ENCODE measurements around the gene PRR30.
A peak's percentile ranks its signal among the peaks of the same experiment; 100 is the strongest.

DNA sequence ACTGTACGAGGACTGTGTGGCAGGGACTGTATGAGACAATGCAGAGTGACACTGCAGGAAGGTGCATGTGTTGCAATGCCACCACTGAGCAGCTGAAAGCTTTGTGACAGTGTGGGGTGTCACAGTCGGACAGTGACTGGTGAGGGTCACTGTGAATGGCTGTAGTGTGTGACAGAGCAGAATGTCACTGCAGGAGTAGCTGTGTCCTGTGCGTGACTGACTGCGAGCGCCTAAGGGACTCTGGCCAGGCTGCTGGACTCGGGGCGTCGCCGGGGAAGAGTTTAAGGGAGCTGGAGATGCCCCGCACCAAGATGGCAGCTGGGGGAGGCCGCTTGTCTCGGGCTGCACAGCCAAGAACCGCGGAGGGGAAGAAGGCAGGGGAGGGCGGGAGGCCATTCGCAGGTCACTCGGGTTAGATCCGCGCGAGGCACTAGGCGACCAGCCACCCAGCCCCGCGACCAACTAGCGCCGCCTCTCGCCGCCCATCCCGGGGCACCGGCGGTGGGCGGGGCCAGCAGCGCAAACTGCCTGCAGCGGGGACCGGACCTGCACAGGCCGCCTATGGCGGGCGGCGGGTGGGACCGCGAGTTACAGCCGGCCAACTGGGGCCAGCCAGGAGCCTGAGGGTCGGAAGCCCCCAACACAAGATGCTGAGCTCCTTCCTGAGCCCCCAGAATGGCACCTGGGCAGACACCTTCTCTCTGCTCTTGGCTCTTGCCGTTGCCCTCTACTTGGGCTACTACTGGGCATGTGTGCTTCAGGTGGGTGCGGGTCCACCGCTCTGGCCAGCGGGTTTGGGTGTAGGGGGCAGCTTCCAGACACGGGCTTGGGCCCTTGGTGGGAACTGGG lies 15.7 kb downstream of the PRR30 start, which contains the start of gene ABHD1:
- TF ChIP-seq, protein P1, sequence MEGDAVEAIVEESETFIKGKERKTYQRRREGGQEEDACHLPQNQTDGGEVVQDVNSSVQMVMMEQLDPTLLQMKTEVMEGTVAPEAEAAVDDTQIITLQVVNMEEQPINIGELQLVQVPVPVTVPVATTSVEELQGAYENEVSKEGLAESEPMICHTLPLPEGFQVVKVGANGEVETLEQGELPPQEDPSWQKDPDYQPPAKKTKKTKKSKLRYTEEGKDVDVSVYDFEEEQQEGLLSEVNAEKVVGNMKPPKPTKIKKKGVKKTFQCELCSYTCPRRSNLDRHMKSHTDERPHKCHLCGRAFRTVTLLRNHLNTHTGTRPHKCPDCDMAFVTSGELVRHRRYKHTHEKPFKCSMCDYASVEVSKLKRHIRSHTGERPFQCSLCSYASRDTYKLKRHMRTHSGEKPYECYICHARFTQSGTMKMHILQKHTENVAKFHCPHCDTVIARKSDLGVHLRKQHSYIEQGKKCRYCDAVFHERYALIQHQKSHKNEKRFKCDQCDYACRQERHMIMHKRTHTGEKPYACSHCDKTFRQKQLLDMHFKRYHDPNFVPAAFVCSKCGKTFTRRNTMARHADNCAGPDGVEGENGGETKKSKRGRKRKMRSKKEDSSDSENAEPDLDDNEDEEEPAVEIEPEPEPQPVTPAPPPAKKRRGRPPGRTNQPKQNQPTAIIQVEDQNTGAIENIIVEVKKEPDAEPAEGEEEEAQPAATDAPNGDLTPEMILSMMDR (IDR thresholded peaks at IDR 0.05 in 4 of 5, conservative IDR thresholded peaks at IDR 0.05 in 1 of 5), result no peak
- TF ChIP-seq POLR2A (IDR thresholded peaks at IDR 0.05), result peak; percentile 56 to 71
